ENCODE results near the gene LIN7C.

The LIN7C gene

GRCh38 chr11:27447288-27448183 lies 59.0 kb downstream of the LIN7C start:
- DNase-seq (ENCODE audit: low spot score), result no peak
- in situ Hi-C loops (cut with MboI; ENCODE audit: low sequenced_read_pairs, unreplicated experiment), result no loop called here

GRCh38 chr11:27445625-27446024 lies 60.9 kb downstream of the LIN7C start:
- in situ Hi-C loops (cut with MboI; ENCODE audit: low sequenced_read_pairs, unreplicated experiment), result no loop called here

More at GRCh38 chr11:27447288-27448183, 59.0 kb downstream of the LIN7C start:
- TF ChIP-seq, protein P1, sequence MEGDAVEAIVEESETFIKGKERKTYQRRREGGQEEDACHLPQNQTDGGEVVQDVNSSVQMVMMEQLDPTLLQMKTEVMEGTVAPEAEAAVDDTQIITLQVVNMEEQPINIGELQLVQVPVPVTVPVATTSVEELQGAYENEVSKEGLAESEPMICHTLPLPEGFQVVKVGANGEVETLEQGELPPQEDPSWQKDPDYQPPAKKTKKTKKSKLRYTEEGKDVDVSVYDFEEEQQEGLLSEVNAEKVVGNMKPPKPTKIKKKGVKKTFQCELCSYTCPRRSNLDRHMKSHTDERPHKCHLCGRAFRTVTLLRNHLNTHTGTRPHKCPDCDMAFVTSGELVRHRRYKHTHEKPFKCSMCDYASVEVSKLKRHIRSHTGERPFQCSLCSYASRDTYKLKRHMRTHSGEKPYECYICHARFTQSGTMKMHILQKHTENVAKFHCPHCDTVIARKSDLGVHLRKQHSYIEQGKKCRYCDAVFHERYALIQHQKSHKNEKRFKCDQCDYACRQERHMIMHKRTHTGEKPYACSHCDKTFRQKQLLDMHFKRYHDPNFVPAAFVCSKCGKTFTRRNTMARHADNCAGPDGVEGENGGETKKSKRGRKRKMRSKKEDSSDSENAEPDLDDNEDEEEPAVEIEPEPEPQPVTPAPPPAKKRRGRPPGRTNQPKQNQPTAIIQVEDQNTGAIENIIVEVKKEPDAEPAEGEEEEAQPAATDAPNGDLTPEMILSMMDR (IDR thresholded peaks at IDR 0.05; ENCODE audit: borderline replicate concordance, control extremely low read depth, extremely low read depth, insufficient read depth, missing control alignments), result no peak

GRCh38 chr11:27444801-27445215 lies 61.8 kb downstream of the LIN7C start:
- DNase-seq (ENCODE audit: low spot score), result no peak
- in situ Hi-C loops (cut with MboI; ENCODE audit: low sequenced_read_pairs, unreplicated experiment), result no loop called here
- TF ChIP-seq, protein P1 (IDR thresholded peaks at IDR 0.05; ENCODE audit: borderline replicate concordance, control extremely low read depth, extremely low read depth, insufficient read depth, missing control alignments), result no peak

More at GRCh38 chr11:27445625-27446024, 60.9 kb downstream of the LIN7C start:
- DNase-seq (ENCODE audit: low spot score), result no peak
- TF ChIP-seq, protein P1 (IDR thresholded peaks at IDR 0.05; ENCODE audit: borderline replicate concordance, control extremely low read depth, extremely low read depth, insufficient read depth, missing control alignments), result no peak

Measured in GM13976 (cell line).